Tracheal epithelial cell (primary cell): Measurements from ENCODE around the gene CCDC85C. TPM values are rescaled to one million over a fixed set of nuclear protein-coding genes. Genes with fewer than 3 reads are reported as not detected.

Experiments
- total RNA-seq: library from RNA; depleted of rRNA; stranded (reverse); fragments of >200 nt; gene quantifications from 2 replicates; pipeline ENCODE4 v1.2.1, GENCODE V29; 2014

The CCDC85C gene
- total RNA-seq = 23.4 and 42.8 TPM in 2 replicates

GRCh38 chr14:99603471-99604277 lies at the start of gene CCDC85C:
TSS of gene CCDC85C (minus strand) at chr14:99604207. CDS start at chr14:99603959, 248 bp downstream.

GRCh38 chr14:99644723-99645544 lies 40.9 kb upstream of the CCDC85C start, which contains the start of gene HHIPL1:
TSS of gene HHIPL1 (plus strand) at chr14:99645129. CDS start at chr14:99645208, 79 bp downstream.

GRCh38 chr14:99480917-99481744 lies 122.9 kb downstream of the CCDC85C start, which contains the start of gene CCNK:
TSS of gene CCNK (plus strand) at chr14:99481409. CDS start at chr14:99492678, 11,269 bp downstream.

GRCh38 chr14:99479906-99480869 lies 123.8 kb downstream of the CCDC85C start, which contains the start of gene SETD3:
TSS of gene SETD3 (minus strand) at chr14:99480859. CDS start at chr14:99465805, 15,054 bp downstream.

Other genes with a start within 250 kb of the CCDC85C start
- 75.4 and 76.9 TPM in 2 replicates for gene SETD3, start 123.3 kb downstream of the CCDC85C start, total RNA-seq
- 17.1 and 25.3 TPM in 2 replicates for gene CCNK, start 122.8 kb downstream of the CCDC85C start, total RNA-seq
- 0.21 and 0.72 TPM in 2 replicates for gene HHIPL1, start 40.9 kb upstream of the CCDC85C start, total RNA-seq
- gene CYP46A1, start 80.1 kb upstream of the CCDC85C start, total RNA-seq = not detected in 2 replicates
- gene EML1, start 189.2 kb upstream of the CCDC85C start, total RNA-seq = 1.5 and 11.3 TPM in 2 replicates